B cell (primary cell): ENCODE results near the gene UNC13C. TPM values are rescaled to one million over a fixed set of nuclear protein-coding genes. Genes with fewer than 3 reads are reported as not detected.

Source experiments
- ATAC-seq: fragments of 200-7000 bp; cut with Tn5 transposase; one replicate; pipeline ENCODE4 v1.10.0; 2021; ENCODE audit warnings: low read depth, mild to moderate bottlenecking, moderate number of reproducible peaks, moderate library complexity
- CTCF ChIA-PET: fragments of 350-600 bp; sonication (Branson Sonifier 250); formaldehyde crosslinking; loops from one replicate; lab custom pipeline; 2021; ENCODE audit warnings: antibody characterized with exemption, inconsistent platforms; lab: Charles Lee
- POLR2A ChIA-PET: fragments of 350-600 bp; sonication (Branson Sonifier 250); formaldehyde crosslinking; loops from one replicate; lab custom pipeline; 2021; ENCODE audit warnings: antibody characterized with exemption; lab: Charles Lee
- DNase-seq: peaks from one replicate; pipeline ENCODE4 v3.0.0; 2013
- H2AFZ ChIP-seq: 2 replicates; pipeline ENCODE4 v1.6.1; 2012; ENCODE audit warnings: mild to moderate bottlenecking, low read depth, low read length; ENCODE audit not compliant: insufficient read depth, poor library complexity, severe bottlenecking
- H3K27ac ChIP-seq, 2 donors: 1 replicate in 1 of 2; 2 replicates in 1 of 2; pipeline ENCODE4 v1.5.1; 2012 to 2013; ENCODE audit warnings: low read length in 2 of 2, mild to moderate bottlenecking in 2 of 2, moderate library complexity in 1 of 2
- H3K27me3 ChIP-seq, 4 experiments: fragments of 200-600 bp in 1 of 4; sonication (generic) in 1 of 4; replicated peaks in 1 of 4; 1 replicate in 2 of 4; 2 replicates in 2 of 4; pipeline versions ENCODE4 v1.6.1 to v1.7.0; 2013 to 2016; ENCODE audit warnings: low read length in 3 of 4, mild to moderate bottlenecking in 2 of 4, mixed read lengths in 1 of 4, moderate library complexity in 1 of 4; ENCODE audit not compliant: insufficient read depth in 4 of 4, control insufficient read depth in 3 of 4; ENCODE audit errors: control extremely low read depth in 1 of 4
- H3K36me3 ChIP-seq, 2 experiments: replicated peaks in 1 of 2; 1 replicate in 1 of 2; 2 replicates in 1 of 2; pipeline versions ENCODE4 v1.6.1 to v1.7.1; 2013; ENCODE audit warnings: low read length in 1 of 2; ENCODE audit not compliant: insufficient read depth in 2 of 2, control insufficient read depth in 1 of 2; ENCODE audit errors: control extremely low read depth in 1 of 2, extremely low read depth in 1 of 2
- H3K4me1 ChIP-seq, 2 donors: fragments of 200-600 bp in 1 of 2; sonication (generic) in 1 of 2; 1 replicate in 1 of 2; 2 replicates in 1 of 2; pipeline versions ENCODE4 v1.5.1 to v1.6.1; 2013 to 2017; ENCODE audit warnings: low read length in 2 of 2; ENCODE audit not compliant: control insufficient read depth in 2 of 2, insufficient read depth in 2 of 2
- H3K4me2 ChIP-seq: replicated peaks from 2 replicates; pipeline ENCODE3; 2012; ENCODE audit warnings: mild to moderate bottlenecking, low read depth, low read length; ENCODE audit not compliant: poor library complexity, severe bottlenecking
- H3K4me3 ChIP-seq, 5 experiments: fragments of 200-600 bp in 1 of 5; sonication (generic) in 1 of 5; 1 replicate in 3 of 5; 2 replicates in 2 of 5; pipeline versions ENCODE4 v1.5.1 to v1.7.0; 2011 to 2016; ENCODE audit warnings: low read length in 4 of 5, mild to moderate bottlenecking in 4 of 5, low read depth in 2 of 5, control low read depth in 1 of 5, moderate library complexity in 1 of 5; ENCODE audit not compliant: insufficient read depth in 1 of 5; ENCODE audit errors: control extremely low read depth in 1 of 5, extremely low read depth in 1 of 5
- H3K79me2 ChIP-seq: fragments of 200-600 bp; sonication (generic); one replicate; pipeline ENCODE4 v1.6.0; 2016; ENCODE audit warnings: low read length; ENCODE audit not compliant: control insufficient read depth, insufficient read depth
- H3K9ac ChIP-seq: fragments of 200-600 bp; sonication (generic); 2 replicates; pipeline ENCODE4 v1.6.1; 2017; ENCODE audit warnings: mild to moderate bottlenecking, low read length, moderate library complexity
- H3K9me3 ChIP-seq, 3 donors: one replicate each; pipeline versions ENCODE4 v1.6.1 to v1.7.1; 2013; ENCODE audit warnings: low read length in 2 of 3; ENCODE audit not compliant: control insufficient read depth in 2 of 3, insufficient read depth in 1 of 3; ENCODE audit errors: control extremely low read depth in 1 of 3
- H4K20me1 ChIP-seq: 2 replicates; pipeline ENCODE4 v1.6.0; 2012; ENCODE audit warnings: mild to moderate bottlenecking, low read length; ENCODE audit not compliant: insufficient read depth, control insufficient read depth, poor library complexity, severe bottlenecking
- H3K27ac Mint-ChIP-seq: one replicate; pipeline ENCODE4 v1.8.0; 2021; ENCODE audit warnings: mixed read lengths
- H3K27me3 Mint-ChIP-seq: one replicate; pipeline ENCODE4 v1.8.0; 2021; ENCODE audit warnings: mixed read lengths
- H3K4me1 Mint-ChIP-seq: one replicate; pipeline ENCODE4 v1.8.0; 2021; ENCODE audit warnings: mixed read lengths
- H3K4me3 Mint-ChIP-seq: one replicate; pipeline ENCODE4 v1.8.0; 2021; ENCODE audit warnings: mixed read lengths
- H3K9me3 Mint-ChIP-seq: one replicate; pipeline ENCODE4 v1.8.0; 2022; ENCODE audit warnings: mixed read lengths; ENCODE audit not compliant: insufficient read depth
- EZH2 ChIP-seq: IDR thresholded peaks from 2 replicates; pipeline ENCODE4 v1.6.1; 2012; ENCODE audit warnings: borderline replicate concordance, low read depth, mild to moderate bottlenecking, moderate library complexity, low read length; ENCODE audit not compliant: insufficient read depth, poor library complexity, severe bottlenecking
- WGBS: methylation state at CpG from one replicate; pipeline ENCODE4 v1.1.5; 2013; ENCODE audit warnings: missing lambda C conversion rate; ENCODE audit not compliant: insufficient coverage; 5-methylcytosine and 5-hydroxymethylcytosine counted together
- intact Hi-C: fragments of 100-400 bp; cut with micrococcal nuclease; formaldehyde crosslinking; loops from one replicate; pipeline ENCODE4 v1.10.0; 2022
- polyA plus RNA-seq: library from polyadenylated mRNA; depleted of rRNA; stranded (reverse); fragments of >200 nt; gene quantifications from 2 replicates; pipeline ENCODE4 v1.2.3, GENCODE V29; 2012
- total RNA-seq, 2 donors: library from RNA; stranded (reverse); fragments of 120-200 nt in 1 of 2; gene quantifications; 1 replicate in 1 of 2; 2 replicates in 1 of 2; pipeline versions ENCODE4 v1.2.3 to v1.2.4, GENCODE V29; 2013 to 2022
- TF ChIP-seq, protein P1 (sequence below): fragments of 200-600 bp; IDR thresholded peaks from one replicate; pipeline ENCODE4 v1.8.0; 2022; ENCODE audit warnings: antibody characterized with exemption, mild to moderate bottlenecking

UNC13C gene
- total and polyA plus RNA-seq, 2 donors (not counting 1 experiment from before 2014, with no cell fraction given), result not detected

DNA sequence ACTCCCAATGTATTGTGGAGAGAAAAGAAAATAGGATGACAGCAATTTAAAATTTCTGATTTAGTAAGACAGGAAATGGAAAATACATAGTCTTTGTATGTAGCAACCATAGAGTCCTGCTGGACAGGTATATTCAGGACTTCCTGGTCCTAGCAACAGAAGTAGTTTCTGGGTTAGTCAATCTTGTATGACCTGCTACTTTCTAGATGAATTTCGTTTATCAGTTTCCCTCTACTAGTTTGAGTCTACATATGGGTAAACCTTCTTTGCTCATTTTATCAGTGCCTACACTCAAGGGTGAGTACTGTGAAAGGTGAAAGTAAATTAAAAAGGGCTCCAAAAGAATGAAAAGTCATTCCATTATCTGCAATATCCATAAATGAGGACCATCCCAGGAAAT is 309.8 kb downstream of the UNC13C start:
- Histone ChIP-seq H3K4me1 (no peaks in the 10 kb centered on the region), H3K36me3 (no peaks in the 10 kb centered on the region), H3K9ac (no peak overlapping the region), H4K20me1 (no peaks in the 10 kb centered on the region), H2AFZ (no peak overlapping the region), H3K9me3 (no peaks in the 10 kb centered on the region), H3K27me3 (no peaks in the 10 kb centered on the region), H3K79me2 (no peaks in the 10 kb centered on the region), H3K27ac (no peak overlapping the region), H3K4me2 (no peak overlapping the region), H3K4me3 (no peak overlapping the region)
- no peaks in the 10 kb centered on the region for H3K4me1 Mint-ChIP-seq
- ChIA-PET POLR2A (no interaction called here), CTCF (no interaction called here)
- DNase-seq (no peak), ATAC-seq (no peak)
- no peaks in the 10 kb centered on the region for H3K9me3 Mint-ChIP-seq
- intact Hi-C loops, result no loop called here
- no peak for TF ChIP-seq EZH2
- TF ChIP-seq, protein P1, sequence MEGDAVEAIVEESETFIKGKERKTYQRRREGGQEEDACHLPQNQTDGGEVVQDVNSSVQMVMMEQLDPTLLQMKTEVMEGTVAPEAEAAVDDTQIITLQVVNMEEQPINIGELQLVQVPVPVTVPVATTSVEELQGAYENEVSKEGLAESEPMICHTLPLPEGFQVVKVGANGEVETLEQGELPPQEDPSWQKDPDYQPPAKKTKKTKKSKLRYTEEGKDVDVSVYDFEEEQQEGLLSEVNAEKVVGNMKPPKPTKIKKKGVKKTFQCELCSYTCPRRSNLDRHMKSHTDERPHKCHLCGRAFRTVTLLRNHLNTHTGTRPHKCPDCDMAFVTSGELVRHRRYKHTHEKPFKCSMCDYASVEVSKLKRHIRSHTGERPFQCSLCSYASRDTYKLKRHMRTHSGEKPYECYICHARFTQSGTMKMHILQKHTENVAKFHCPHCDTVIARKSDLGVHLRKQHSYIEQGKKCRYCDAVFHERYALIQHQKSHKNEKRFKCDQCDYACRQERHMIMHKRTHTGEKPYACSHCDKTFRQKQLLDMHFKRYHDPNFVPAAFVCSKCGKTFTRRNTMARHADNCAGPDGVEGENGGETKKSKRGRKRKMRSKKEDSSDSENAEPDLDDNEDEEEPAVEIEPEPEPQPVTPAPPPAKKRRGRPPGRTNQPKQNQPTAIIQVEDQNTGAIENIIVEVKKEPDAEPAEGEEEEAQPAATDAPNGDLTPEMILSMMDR, result no peak
- no peak overlapping the region for H3K4me3 Mint-ChIP-seq
- no peak overlapping the region for H3K27ac Mint-ChIP-seq
- no CpG with 5 or more reads among the region's 1 CpG for WGBS
- no peaks in the 10 kb centered on the region for H3K27me3 Mint-ChIP-seq

DNA sequence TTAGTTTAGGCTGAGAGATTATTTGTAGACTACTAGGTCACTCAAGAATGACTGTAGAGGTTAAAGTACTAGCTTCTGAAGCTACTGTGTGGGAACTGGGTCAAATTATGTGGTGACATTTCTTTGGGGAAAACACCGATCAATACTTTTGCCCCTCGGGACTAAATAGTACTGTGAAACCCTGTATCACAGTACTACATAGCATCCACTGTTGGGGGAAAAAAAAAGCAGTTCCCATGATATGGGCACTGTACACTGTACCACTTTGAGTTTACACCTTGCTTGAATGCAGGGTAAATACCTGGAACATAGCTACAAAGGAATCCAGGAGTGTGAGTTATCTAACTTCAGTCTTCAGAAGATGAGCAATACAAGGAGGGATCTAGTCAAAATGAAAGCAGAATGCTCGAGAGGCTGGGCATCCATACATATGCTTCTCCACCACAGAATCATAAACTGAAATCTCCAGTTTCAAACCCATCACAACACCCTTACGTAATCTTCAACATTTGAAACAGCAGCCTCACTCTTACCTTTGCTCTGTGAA is 311.4 kb downstream of the UNC13C start:
- no peak overlapping the region for H3K4me2 ChIP-seq
- POLR2A ChIA-PET, result no interaction called here
- DNase-seq (no peak), ATAC-seq (no peak)
- H2AFZ ChIP-seq, result no peak overlapping the region
- Mint-ChIP-seq H3K4me3 (no peak overlapping the region), H3K4me1 (no peaks in the 10 kb centered on the region), H3K27me3 (no peaks in the 10 kb centered on the region), H3K27ac (no peak overlapping the region), H3K9me3 (no peaks in the 10 kb centered on the region)
- CTCF ChIA-PET, result no interaction called here
- no peaks in the 10 kb centered on the region for H3K36me3 ChIP-seq
- TF ChIP-seq, protein P1, result no peak
- TF ChIP-seq EZH2, result no peak
- intact Hi-C loops, result no loop called here
- WGBS, result no CpG with 5 or more reads among the region's 4 CpGs
- no peak overlapping the region for H3K9ac ChIP-seq
- H3K27me3 ChIP-seq, result no peaks in the 10 kb centered on the region
- H3K4me1 ChIP-seq, result no peaks in the 10 kb centered on the region
- H3K9me3 ChIP-seq, result no peaks in the 10 kb centered on the region
- H4K20me1 ChIP-seq, result no peaks in the 10 kb centered on the region
- H3K27ac ChIP-seq, result no peak overlapping the region
- H3K79me2 ChIP-seq, result no peaks in the 10 kb centered on the region
- H3K4me3 ChIP-seq, result no peak overlapping the region
